ENCODE measurements around the gene PRKAA2.
A peak's percentile ranks its signal among the peaks of the same experiment; 100 is the strongest.

Gene PRKAA2

DNA sequence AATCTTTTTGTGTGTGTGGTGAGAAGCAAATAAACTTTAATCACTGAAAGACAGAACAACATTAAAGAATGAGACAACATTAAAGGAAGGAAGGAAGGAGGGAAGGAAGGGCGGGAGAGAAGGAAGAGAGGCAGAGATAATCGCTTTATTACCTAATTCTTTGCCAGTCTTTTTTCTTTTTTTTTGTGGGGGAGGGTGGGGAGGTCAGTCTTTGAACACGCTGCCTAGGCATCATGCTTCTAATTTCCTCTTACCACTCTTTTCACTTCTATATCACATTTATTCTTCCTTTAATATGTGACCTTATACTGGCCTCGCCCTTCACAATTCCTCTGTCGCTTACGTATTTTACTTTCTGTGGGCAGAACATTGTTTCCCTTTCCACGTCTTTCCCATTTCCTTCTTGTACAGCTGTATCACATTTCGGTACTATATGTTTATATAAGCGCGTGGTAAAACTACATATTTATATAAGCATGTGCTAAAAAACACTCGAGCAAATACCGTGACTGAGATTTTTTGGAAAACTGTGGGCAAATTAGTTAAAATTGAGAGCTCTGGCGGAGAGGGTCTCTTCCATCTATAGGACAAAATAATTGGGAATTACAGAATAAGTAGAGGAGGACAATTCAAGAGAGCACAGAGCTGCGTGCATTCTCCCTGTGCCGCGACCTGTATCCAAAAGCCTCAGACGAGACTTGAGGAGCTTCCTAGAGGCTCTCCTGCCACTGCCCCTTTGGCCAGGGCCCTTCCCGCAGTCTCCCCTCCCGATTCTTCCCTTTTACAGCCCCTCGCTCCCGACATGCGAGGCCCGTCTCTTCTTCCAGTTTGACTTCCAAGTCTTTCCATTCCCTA is 823 bp upstream of the PRKAA2 start:
- H3K27ac ChIP-seq = peak overlapping the region; percentile 83
- TF ChIP-seq, protein P1, sequence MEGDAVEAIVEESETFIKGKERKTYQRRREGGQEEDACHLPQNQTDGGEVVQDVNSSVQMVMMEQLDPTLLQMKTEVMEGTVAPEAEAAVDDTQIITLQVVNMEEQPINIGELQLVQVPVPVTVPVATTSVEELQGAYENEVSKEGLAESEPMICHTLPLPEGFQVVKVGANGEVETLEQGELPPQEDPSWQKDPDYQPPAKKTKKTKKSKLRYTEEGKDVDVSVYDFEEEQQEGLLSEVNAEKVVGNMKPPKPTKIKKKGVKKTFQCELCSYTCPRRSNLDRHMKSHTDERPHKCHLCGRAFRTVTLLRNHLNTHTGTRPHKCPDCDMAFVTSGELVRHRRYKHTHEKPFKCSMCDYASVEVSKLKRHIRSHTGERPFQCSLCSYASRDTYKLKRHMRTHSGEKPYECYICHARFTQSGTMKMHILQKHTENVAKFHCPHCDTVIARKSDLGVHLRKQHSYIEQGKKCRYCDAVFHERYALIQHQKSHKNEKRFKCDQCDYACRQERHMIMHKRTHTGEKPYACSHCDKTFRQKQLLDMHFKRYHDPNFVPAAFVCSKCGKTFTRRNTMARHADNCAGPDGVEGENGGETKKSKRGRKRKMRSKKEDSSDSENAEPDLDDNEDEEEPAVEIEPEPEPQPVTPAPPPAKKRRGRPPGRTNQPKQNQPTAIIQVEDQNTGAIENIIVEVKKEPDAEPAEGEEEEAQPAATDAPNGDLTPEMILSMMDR (conservative IDR thresholded peaks at IDR 0.05) = no peak

DNA sequence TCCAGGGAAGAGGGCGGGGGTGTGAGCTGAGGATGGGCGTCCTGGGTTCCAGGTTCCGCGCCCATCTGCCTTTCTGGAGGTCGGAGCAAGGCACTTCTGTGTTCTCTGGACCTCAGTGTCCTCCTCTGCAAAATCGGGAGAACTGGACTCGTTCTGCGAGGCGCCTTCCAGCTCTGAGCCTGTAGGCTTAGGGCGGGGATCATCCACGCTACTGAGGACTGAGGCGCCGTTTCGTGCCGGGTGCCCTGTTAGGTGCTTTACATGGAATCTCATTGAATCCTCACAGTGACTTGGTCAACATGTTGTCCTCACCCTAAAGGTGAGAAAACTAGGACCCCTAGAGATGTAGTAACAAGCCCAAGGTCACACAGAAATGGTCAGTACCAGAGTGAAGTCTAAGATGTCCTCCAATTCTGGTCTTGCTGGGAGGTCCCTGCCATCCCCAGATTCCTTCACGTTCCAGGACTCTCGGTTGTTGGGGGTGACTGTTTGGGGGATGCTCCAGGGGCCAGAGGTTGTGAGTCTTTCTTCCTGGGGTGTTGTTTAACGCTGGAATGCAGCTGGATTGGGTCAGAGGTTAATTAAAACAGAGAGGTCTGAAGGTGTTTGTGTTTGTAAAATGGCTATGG is 677 bp downstream of the PRKAA2 start:
- H3K27ac ChIP-seq = peak overlapping the region; percentile 83

DNA sequence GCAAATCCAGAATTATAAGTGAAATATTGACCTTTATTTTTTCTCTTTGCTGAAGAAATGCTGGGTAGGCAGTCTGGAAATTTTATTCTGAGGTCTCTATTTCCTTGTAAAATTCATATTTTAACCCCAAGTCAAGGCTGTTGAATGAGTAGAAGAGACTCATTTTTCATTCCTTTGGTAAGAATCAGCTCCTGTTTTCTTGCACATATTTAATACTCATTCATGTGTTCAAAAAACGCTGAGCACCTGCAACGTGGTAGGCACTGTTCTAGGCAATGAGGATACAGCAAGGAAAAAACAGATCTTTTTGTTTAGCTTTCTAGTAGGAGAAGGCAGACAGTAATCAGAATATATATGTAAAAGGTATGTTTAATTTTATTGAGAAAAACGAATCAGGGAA is 1.5 kb downstream of the PRKAA2 start:
- H3K27ac ChIP-seq = peak overlapping the region; percentile 83; the same call in 1 of the 2 replicates
- TF ChIP-seq, protein P1 (conservative IDR thresholded peaks at IDR 0.05) = no peak

More for the DNA sequence above, 677 bp downstream of the PRKAA2 start:
- TF ChIP-seq, protein P1 (conservative IDR thresholded peaks at IDR 0.05) = no peak

DNA sequence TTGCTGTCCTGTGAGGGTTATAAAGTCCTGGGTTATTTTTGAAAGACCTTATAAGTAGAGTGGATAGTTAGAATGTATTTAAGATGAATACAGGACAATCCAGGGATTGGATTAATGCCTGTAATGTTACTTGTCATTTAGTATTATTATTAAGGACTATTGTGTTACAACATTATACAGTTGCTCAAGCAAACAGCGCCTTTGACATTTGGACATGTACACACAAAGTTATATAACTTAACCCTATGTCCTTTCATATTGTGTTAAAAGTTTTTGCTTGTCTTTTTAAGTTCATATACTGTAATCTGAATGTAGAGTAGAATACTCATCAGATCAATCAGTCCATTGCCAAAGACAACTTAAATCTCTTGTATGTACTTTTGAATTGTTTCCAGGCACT is 2.0 kb downstream of the PRKAA2 start:
- no peak overlapping the region for H3K27ac ChIP-seq
- TF ChIP-seq, protein P1 (conservative IDR thresholded peaks at IDR 0.05) = no peak

DNA sequence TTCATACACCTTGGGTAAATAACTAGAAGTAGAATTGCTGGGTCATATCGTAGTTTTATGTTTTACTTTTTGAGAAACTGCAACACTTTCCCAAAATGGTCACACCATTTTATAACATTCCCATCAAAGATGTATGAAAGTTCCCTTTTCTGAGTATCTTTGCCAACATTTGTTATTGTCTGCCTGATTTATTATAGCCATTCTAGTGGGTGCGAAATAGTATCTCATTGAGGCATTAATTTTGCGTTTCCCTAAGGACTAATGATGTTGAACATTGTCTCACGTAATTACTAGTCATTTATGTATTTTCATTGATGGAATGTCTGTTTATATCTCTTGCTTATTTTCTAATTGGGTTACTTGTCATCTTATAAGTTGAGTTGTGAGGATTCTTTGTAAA is 3.4 kb downstream of the PRKAA2 start:
- H3K27ac ChIP-seq = no peak overlapping the region
- TF ChIP-seq, protein P1 (conservative IDR thresholded peaks at IDR 0.05) = no peak

DNA sequence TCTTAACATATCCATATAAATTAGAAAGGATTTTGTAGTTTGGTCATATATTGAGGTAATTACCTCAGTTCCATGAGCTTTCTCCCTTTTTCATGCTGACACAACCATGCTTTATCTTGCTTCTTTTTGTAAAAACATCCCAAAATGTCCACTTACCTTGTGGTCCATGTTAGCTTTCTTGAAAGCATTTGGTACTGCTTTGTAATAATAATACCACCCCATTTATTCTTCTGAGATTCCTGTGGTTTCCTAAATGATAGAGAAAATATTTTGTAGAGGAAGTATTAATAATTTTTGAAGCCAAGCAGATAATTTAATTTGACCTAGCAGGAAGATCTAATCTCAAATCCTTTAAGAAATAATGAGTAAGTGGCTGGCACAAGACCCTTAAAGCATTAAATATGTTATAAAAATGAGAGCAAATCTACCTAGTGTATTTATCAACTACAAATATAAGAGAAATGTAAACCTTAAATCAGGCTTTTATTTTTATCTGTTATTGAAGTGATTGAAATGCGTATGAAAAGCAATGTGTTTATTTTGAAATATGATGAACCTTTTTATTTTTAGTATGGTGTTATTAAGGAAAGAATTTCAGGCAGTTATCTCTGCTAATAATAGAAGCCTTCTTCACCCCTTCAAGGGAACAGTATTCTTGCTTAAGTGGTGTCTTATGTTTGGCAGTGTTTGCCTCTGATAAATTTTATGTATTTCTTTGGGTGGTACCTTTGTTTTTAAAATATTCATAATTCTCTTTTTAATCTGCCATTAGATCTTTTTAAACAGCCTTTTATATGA is 9.2 kb downstream of the PRKAA2 start:
- H3K27ac ChIP-seq = no peak overlapping the region
- TF ChIP-seq, protein P1 (conservative IDR thresholded peaks at IDR 0.05) = no peak
